Keratinocyte (primary cell): Measurements from ENCODE around the gene CLSTN2.

Source experiments
- CTCF ChIP-seq, 3 experiments: IDR thresholded peaks in 1 of 3; conservative IDR thresholded peaks in 1 of 3; optimal IDR thresholded peaks in 1 of 3; 2 replicates in 2 of 3; 3 replicates in 1 of 3; pipeline versions ENCODE3 to v1.5.1; 2011; ENCODE audit warnings: low read length in 3 of 3, mild to moderate bottlenecking in 3 of 3, moderate library complexity in 2 of 3, control low read depth in 1 of 3, inconsistent platforms in 1 of 3; ENCODE audit not compliant: insufficient read depth in 2 of 3; ENCODE audit errors: extremely low read depth in 1 of 3
- EZH2 ChIP-seq: IDR thresholded peaks from one replicate; pipeline ENCODE4 v1.6.1; 2012; ENCODE audit warnings: inconsistent platforms, mild to moderate bottlenecking, low read length, moderate library complexity

- TF ChIP-seq CTCF (optimal IDR thresholded peaks at IDR 0.05 in 1 of 3, IDR thresholded peaks at IDR 0.05 in 1 of 3, conservative IDR thresholded peaks at IDR 0.05 in 1 of 3; ENCODE audit: extremely low read depth in 1 of 3, insufficient read depth in 2 of 3, low read length in 3 of 3) (no peak), EZH2 (no peak)
These were observed 368.9 kb downstream of the CLSTN2 start for GRCh38 chr3:140303875-140304274.
